H9 (cell line): ENCODE measurements around the gene ANK2. TPM values are rescaled to one million over a fixed set of nuclear protein-coding genes. Genes with fewer than 3 reads are reported as not detected.

Experiments
- DNase-seq: peaks from one replicate; pipeline ENCODE4 v3.0.0-alpha.2; 2017
- H2AFZ ChIP-seq: one replicate; pipeline ENCODE4 v1.6.1; 2013; ENCODE audit warnings: mild to moderate bottlenecking, low read length, control low read depth, moderate library complexity
- H2AK5ac ChIP-seq: 2 replicates; pipeline ENCODE4 v1.6.1; 2013; ENCODE audit warnings: low read length, control low read depth, mixed read lengths; ENCODE audit not compliant: insufficient read length
- H2BK120ac ChIP-seq: one replicate; pipeline ENCODE4 v1.6.1; 2013; ENCODE audit warnings: low read depth, mild to moderate bottlenecking, low read length, control low read depth, inconsistent platforms; ENCODE audit not compliant: poor library complexity, severe bottlenecking
- H2BK12ac ChIP-seq: 2 replicates; pipeline ENCODE4 v1.6.1; 2013; ENCODE audit warnings: low read length, control low read depth, mixed read lengths, low read depth; ENCODE audit not compliant: insufficient read length
- H2BK15ac ChIP-seq: 2 replicates; pipeline ENCODE4 v1.6.1; 2013; ENCODE audit warnings: low read depth, low read length, control low read depth
- H2BK20ac ChIP-seq: one replicate; pipeline ENCODE4 v1.6.1; 2013; ENCODE audit warnings: low read depth, mild to moderate bottlenecking, low read length, control low read depth, inconsistent platforms; ENCODE audit not compliant: poor library complexity, severe bottlenecking
- H2BK5ac ChIP-seq: 2 replicates; pipeline ENCODE4 v1.6.1; 2013; ENCODE audit warnings: low read length, control low read depth, mixed read lengths; ENCODE audit not compliant: insufficient read length
- H3K14ac ChIP-seq: 2 replicates; pipeline ENCODE4 v1.6.1; 2013; ENCODE audit warnings: low read length, control low read depth; ENCODE audit not compliant: insufficient read depth
- H3K18ac ChIP-seq: 2 replicates; pipeline ENCODE4 v1.6.1; 2013; ENCODE audit warnings: low read depth, mild to moderate bottlenecking, mixed read lengths, low read length, control low read depth; ENCODE audit not compliant: insufficient read length
- H3K23ac ChIP-seq: 2 replicates; pipeline ENCODE4 v1.6.1; 2013; ENCODE audit warnings: low read length, control low read depth, mixed read lengths, low read depth; ENCODE audit not compliant: insufficient read length
- H3K23me2 ChIP-seq: 2 replicates; pipeline ENCODE4 v1.6.1; 2013; ENCODE audit warnings: low read depth, mild to moderate bottlenecking, mixed read lengths, low read length, control low read depth; ENCODE audit not compliant: insufficient read length, poor library complexity, severe bottlenecking
- H3K27ac ChIP-seq: 2 replicates; pipeline ENCODE4 v1.5.1; 2013; ENCODE audit warnings: low read length, control low read depth, mixed read lengths, low read depth; ENCODE audit not compliant: insufficient read length
- H3K27me3 ChIP-seq: 2 replicates; pipeline ENCODE4 v1.6.1; 2013; ENCODE audit warnings: low read length, control low read depth, inconsistent platforms; ENCODE audit not compliant: insufficient read depth
- H3K4ac ChIP-seq: 2 replicates; pipeline ENCODE4 v1.6.1; 2013; ENCODE audit warnings: low read depth, mild to moderate bottlenecking, control low read depth, inconsistent platforms, low read length, moderate library complexity
- H3K4me1 ChIP-seq: 2 replicates; pipeline ENCODE4 v1.6.1; 2013; ENCODE audit warnings: low read length, control low read depth, inconsistent platforms; ENCODE audit not compliant: insufficient read depth
- H3K4me2 ChIP-seq: 2 replicates; pipeline ENCODE4 v1.6.1; 2013; ENCODE audit warnings: low read length, control low read depth, mixed read lengths; ENCODE audit not compliant: insufficient read length, insufficient read depth
- H3K56ac ChIP-seq: 2 replicates; pipeline ENCODE4 v1.6.1; 2013; ENCODE audit warnings: low read depth, mild to moderate bottlenecking, mixed read lengths, low read length, control low read depth; ENCODE audit not compliant: insufficient read length
- H3K79me1 ChIP-seq: 2 replicates; pipeline ENCODE4 v1.6.1; 2013; ENCODE audit warnings: low read depth, mild to moderate bottlenecking, moderate library complexity, low read length, control low read depth, inconsistent platforms; ENCODE audit not compliant: insufficient read depth, poor library complexity, severe bottlenecking
- H3K79me2 ChIP-seq: 2 replicates; pipeline ENCODE4 v1.6.1; 2013; ENCODE audit warnings: low read length, control low read depth, inconsistent platforms; ENCODE audit not compliant: insufficient read depth
- H3K9ac ChIP-seq: 2 replicates; pipeline ENCODE4 v1.6.1; 2013; ENCODE audit warnings: low read length, control low read depth, mixed read lengths; ENCODE audit not compliant: insufficient read length; ENCODE audit errors: extremely low read depth
- H3K9me3 ChIP-seq: one replicate; pipeline ENCODE4 v1.6.1; 2013; ENCODE audit warnings: low read depth, low read length, inconsistent platforms; ENCODE audit not compliant: control insufficient read depth
- H3T11ph ChIP-seq: one replicate; pipeline ENCODE4 v1.6.1; 2013; ENCODE audit warnings: mild to moderate bottlenecking, low read length, control low read depth, inconsistent platforms
- H4K20me1 ChIP-seq: one replicate; pipeline ENCODE4 v1.6.1; 2013; ENCODE audit not compliant: control insufficient read depth, insufficient read length, insufficient read depth
- H4K5ac ChIP-seq: 2 replicates; pipeline ENCODE4 v1.6.1; 2013; ENCODE audit warnings: low read depth, mild to moderate bottlenecking, mixed read lengths, low read length, control low read depth; ENCODE audit not compliant: insufficient read length
- H4K8ac ChIP-seq: replicated peaks from 2 replicates; pipeline ENCODE4 v1.6.1; 2013; ENCODE audit warnings: low read length, control low read depth, mixed read lengths, low read depth; ENCODE audit not compliant: insufficient read length
- H4K91ac ChIP-seq: 2 replicates; pipeline ENCODE4 v1.6.1; 2013; ENCODE audit warnings: low read depth, mild to moderate bottlenecking, moderate library complexity, mixed read lengths, low read length, control low read depth; ENCODE audit not compliant: insufficient read length
- H3K27ac Mint-ChIP-seq, 3 experiments: 2 replicates in 2 of 3; 3 replicates in 1 of 3; pipeline ENCODE4 v1.8.0; 2020 to 2021; ENCODE audit warnings: mixed read lengths in 3 of 3, mild to moderate bottlenecking in 1 of 3, moderate library complexity in 1 of 3
- H3K27me3 Mint-ChIP-seq: 2 replicates; pipeline ENCODE4 v1.8.0; 2021; ENCODE audit warnings: low read depth, mild to moderate bottlenecking, moderate library complexity, mixed read lengths
- H3K36me3 Mint-ChIP-seq, 3 experiments: 2 replicates in 2 of 3; 3 replicates in 1 of 3; pipeline ENCODE4 v1.8.0; 2020 to 2021; ENCODE audit warnings: low read depth in 3 of 3, mixed read lengths in 3 of 3; ENCODE audit not compliant: insufficient read depth in 1 of 3
- H3K4me1 Mint-ChIP-seq, 2 experiments: 2 replicates each; pipeline ENCODE4 v1.8.0; 2020; ENCODE audit warnings: mixed read lengths in 2 of 2
- H3K4me3 Mint-ChIP-seq, 2 experiments: 2 replicates in 1 of 2; 3 replicates in 1 of 2; pipeline ENCODE4 v1.8.0; 2020 to 2021; ENCODE audit warnings: mild to moderate bottlenecking in 2 of 2, mixed read lengths in 2 of 2, moderate library complexity in 1 of 2
- H3K9me3 Mint-ChIP-seq, 2 experiments: 2 replicates in 1 of 2; 3 replicates in 1 of 2; pipeline ENCODE4 v1.8.0; 2020; ENCODE audit warnings: mild to moderate bottlenecking in 2 of 2, mixed read lengths in 2 of 2, moderate library complexity in 1 of 2
- total RNA-seq: library from RNA; stranded (reverse); gene quantifications from 2 replicates; pipeline ENCODE4 v1.2.1, GENCODE V29; 2021
- TF ChIP-seq, protein P1 (sequence below): fragments of 200-600 bp; sonication (generic); conservative IDR thresholded peaks from 3 replicates; pipeline ENCODE4 v1.8.0; 2021; ENCODE audit warnings: antibody characterized with exemption, mild to moderate bottlenecking

Gene ANK2
- total RNA-seq, 1 experiment from 2014 or later: 36.8 TPM

DNA sequence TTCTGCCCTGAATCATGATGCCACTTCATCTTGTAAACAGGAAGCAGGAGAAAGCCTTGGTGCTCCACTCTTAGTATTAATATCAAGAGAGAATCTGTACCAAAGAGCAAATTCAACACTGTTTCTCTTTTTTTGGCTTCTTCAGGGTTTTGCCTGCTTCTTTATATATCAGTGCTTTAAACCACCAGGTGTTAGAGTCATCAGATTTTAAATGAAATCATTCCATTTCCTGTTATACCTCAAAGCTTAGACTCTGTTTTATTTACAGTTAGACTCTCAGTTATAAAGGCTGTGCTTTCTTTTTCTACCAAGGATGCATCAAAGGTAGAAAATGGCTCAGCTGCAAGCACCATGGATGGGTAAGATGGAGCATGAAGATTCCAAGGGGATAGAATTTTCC lies 361.2 kb downstream of the ANK2 start:
- no peak overlapping the region for H3K4me2 ChIP-seq
- H3K27me3 Mint-ChIP-seq: no peaks in the 10 kb centered on the region
- H2BK5ac ChIP-seq: no peak overlapping the region
- H4K8ac ChIP-seq: no peak overlapping the region
- H3K27ac Mint-ChIP-seq: no peak overlapping the region
- TF ChIP-seq, protein P1, sequence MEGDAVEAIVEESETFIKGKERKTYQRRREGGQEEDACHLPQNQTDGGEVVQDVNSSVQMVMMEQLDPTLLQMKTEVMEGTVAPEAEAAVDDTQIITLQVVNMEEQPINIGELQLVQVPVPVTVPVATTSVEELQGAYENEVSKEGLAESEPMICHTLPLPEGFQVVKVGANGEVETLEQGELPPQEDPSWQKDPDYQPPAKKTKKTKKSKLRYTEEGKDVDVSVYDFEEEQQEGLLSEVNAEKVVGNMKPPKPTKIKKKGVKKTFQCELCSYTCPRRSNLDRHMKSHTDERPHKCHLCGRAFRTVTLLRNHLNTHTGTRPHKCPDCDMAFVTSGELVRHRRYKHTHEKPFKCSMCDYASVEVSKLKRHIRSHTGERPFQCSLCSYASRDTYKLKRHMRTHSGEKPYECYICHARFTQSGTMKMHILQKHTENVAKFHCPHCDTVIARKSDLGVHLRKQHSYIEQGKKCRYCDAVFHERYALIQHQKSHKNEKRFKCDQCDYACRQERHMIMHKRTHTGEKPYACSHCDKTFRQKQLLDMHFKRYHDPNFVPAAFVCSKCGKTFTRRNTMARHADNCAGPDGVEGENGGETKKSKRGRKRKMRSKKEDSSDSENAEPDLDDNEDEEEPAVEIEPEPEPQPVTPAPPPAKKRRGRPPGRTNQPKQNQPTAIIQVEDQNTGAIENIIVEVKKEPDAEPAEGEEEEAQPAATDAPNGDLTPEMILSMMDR: no peak
- H2AFZ ChIP-seq: no peak overlapping the region
- H3K23ac ChIP-seq: no peak overlapping the region
- H3K14ac ChIP-seq: no peak overlapping the region
- H3K79me2 ChIP-seq: no peaks in the 10 kb centered on the region
- no peaks in the 10 kb centered on the region for H3K79me1 ChIP-seq
- no peak overlapping the region for H3K4ac ChIP-seq
- H3K36me3 Mint-ChIP-seq: no peaks in the 10 kb centered on the region
- no peak overlapping the region for H2BK12ac ChIP-seq
- H3K23me2 ChIP-seq: no peaks in the 10 kb centered on the region
- H3K9me3 Mint-ChIP-seq: no peaks in the 10 kb centered on the region; a peak in 2 of 5 replicates
- H4K5ac ChIP-seq: no peak overlapping the region
- no peak overlapping the region for H2BK15ac ChIP-seq
- H4K20me1 ChIP-seq: no peaks in the 10 kb centered on the region
- H3K4me3 Mint-ChIP-seq: no peak overlapping the region
- H3K4me1 ChIP-seq: no peaks in the 10 kb centered on the region; the same call in 1 of the 2 replicates
- H2BK20ac ChIP-seq: no peak overlapping the region
- H3K27ac ChIP-seq: no peak overlapping the region
- H4K91ac ChIP-seq: no peak overlapping the region
- H3T11ph ChIP-seq: no peak overlapping the region
- H3K56ac ChIP-seq: no peak overlapping the region
- no peak overlapping the region for H2AK5ac ChIP-seq
- H3K9ac ChIP-seq: no peak overlapping the region
- H3K4me1 Mint-ChIP-seq: peaks cover 14 to 16% of the 10 kb centered on the region in 2 experiments
- no peak for DNase-seq
- no peak overlapping the region for H3K18ac ChIP-seq
- H3K27me3 ChIP-seq: no peaks in the 10 kb centered on the region
- no peak overlapping the region for H2BK120ac ChIP-seq
- no peaks in the 10 kb centered on the region for H3K9me3 ChIP-seq
